ENCODE results near the gene FUBP3. TPM values are rescaled to one million over a fixed set of nuclear protein-coding genes. Genes with fewer than 3 reads are reported as not detected.

The FUBP3 gene
- total RNA-seq (2014; rRNA removed; shearing (Covaris generic)): 62.7 and 65.8 TPM in 2 replicates

- peak; percentile 85 for DNase-seq (ENCODE audit: low spot score)
Observed at GRCh38 chr9:130578865-130579737, at the start of gene FUBP3. Gene FUBP3 (plus strand): TSS chr9:130579577. CDS start chr9:130579681, 104 bp downstream.

GRCh38 chr9:130530938-130531337 lies 48.4 kb upstream of the FUBP3 start:
- no peak for DNase-seq (ENCODE audit: low spot score)

GRCh38 chr9:130531670-130532069 lies 47.7 kb upstream of the FUBP3 start:
- DNase-seq (ENCODE audit: low spot score): no peak

GRCh38 chr9:130532426-130533080 lies 46.8 kb upstream of the FUBP3 start:
- DNase-seq (ENCODE audit: low spot score): no peak

- DNase-seq (ENCODE audit: low spot score): no peak
Observed at GRCh38 chr9:130535818-130536521, 43.4 kb upstream of the FUBP3 start.

GRCh38 chr9:130536701-130537107 lies 42.7 kb upstream of the FUBP3 start:
- no peak for DNase-seq (ENCODE audit: low spot score)

- no peak for DNase-seq (ENCODE audit: low spot score)
Observed at GRCh38 chr9:130537346-130538050, 41.9 kb upstream of the FUBP3 start.

- DNase-seq (ENCODE audit: low spot score): peak; percentile 13
Observed at GRCh38 chr9:130539420-130540223, 39.8 kb upstream of the FUBP3 start.

- DNase-seq (ENCODE audit: low spot score): no peak
Observed at GRCh38 chr9:130541533-130541932, 37.8 kb upstream of the FUBP3 start.

GRCh38 chr9:130542038-130542437 lies 37.3 kb upstream of the FUBP3 start:
- DNase-seq (ENCODE audit: low spot score): no peak

- no peak for DNase-seq (ENCODE audit: low spot score)
Observed at GRCh38 chr9:130542457-130543228, 36.7 kb upstream of the FUBP3 start.

- no peak for DNase-seq (ENCODE audit: low spot score)
Observed at GRCh38 chr9:130543368-130543767, 36.0 kb upstream of the FUBP3 start.

GRCh38 chr9:130543859-130544258 lies 35.5 kb upstream of the FUBP3 start:
- no peak for DNase-seq (ENCODE audit: low spot score)

- DNase-seq (ENCODE audit: low spot score): no peak
Observed at GRCh38 chr9:130544364-130544763, 35.0 kb upstream of the FUBP3 start.

GRCh38 chr9:130548103-130548502 lies 31.3 kb upstream of the FUBP3 start:
- DNase-seq (ENCODE audit: low spot score): no peak

GRCh38 chr9:130549093-130549735 lies 30.2 kb upstream of the FUBP3 start:
- peak; percentile 14 for DNase-seq (ENCODE audit: low spot score)

GRCh38 chr9:130554606-130555005 lies 24.8 kb upstream of the FUBP3 start:
- no peak for DNase-seq (ENCODE audit: low spot score)

- no peak for DNase-seq (ENCODE audit: low spot score)
Observed at GRCh38 chr9:130555061-130555460, 24.3 kb upstream of the FUBP3 start.

GRCh38 chr9:130555968-130556367 lies 23.4 kb upstream of the FUBP3 start:
- no peak for DNase-seq (ENCODE audit: low spot score)
